NCI-H446 treated with DMSO at 0.1 percent for 48 hours (cell line): Measurements from ENCODE around the gene MXD4.
"Not testable (repeated sequence)": the region's sequence is repeated elsewhere in the genome, so short reads cannot be mapped to it uniquely, and the experiment has no call there.

Experiments
- DNase-seq: peaks from one replicate; lab custom pipeline; 2025; lab: John Stamatoyannopoulos, UW

MXD4 gene

GRCh38 chr4:2220016-2220630 lies 41.8 kb downstream of the MXD4 start:
- DNase-seq = no peak

- no peak for DNase-seq
Measured at GRCh38 chr4:2219233-2219760, 42.6 kb downstream of the MXD4 start.

GRCh38 chr4:2218436-2218835 lies 43.5 kb downstream of the MXD4 start:
- no peak for DNase-seq

GRCh38 chr4:2217726-2218125 lies 44.2 kb downstream of the MXD4 start:
- no peak for DNase-seq

- no peak for DNase-seq
Measured at GRCh38 chr4:2212831-2213230, 49.1 kb downstream of the MXD4 start.

GRCh38 chr4:2202789-2203188 lies 59.1 kb downstream of the MXD4 start:
- not testable (repeated sequence) for DNase-seq
